Measurements from ENCODE around the gene TRPT1.

GRCh38 chr11:64267207-64267945 lies 41.4 kb upstream of the TRPT1 start:
- no peak for TF ChIP-seq FOSL2 (IDR thresholded peaks at IDR 0.05)
- no peak for TF ChIP-seq FOSL2 (CRISPR knock-in tag; IDR thresholded peaks at IDR 0.05)
- TF ChIP-seq POLR2A (IDR thresholded peaks at IDR 0.05; ENCODE audit: low read length): no peak
- TF ChIP-seq CHD4 (IDR thresholded peaks at IDR 0.05; ENCODE audit: borderline replicate concordance): no peak
- no peak for TF ChIP-seq EP300 (IDR thresholded peaks at IDR 0.05)
- no peak for TF ChIP-seq MYC (IDR thresholded peaks at IDR 0.05; ENCODE audit: borderline replicate concordance, low read length)
- TF ChIP-seq CTCF (IDR thresholded peaks at IDR 0.05): no peak
- no peak for TF ChIP-seq MAX (IDR thresholded peaks at IDR 0.05)
- TF ChIP-seq HOXB13 (CRISPR knock-in tag; IDR thresholded peaks at IDR 0.05; ENCODE audit: low read depth): no peak
- no peak for TF ChIP-seq USF2 (IDR thresholded peaks at IDR 0.05)
- TF ChIP-seq RAD21 (conservative IDR thresholded peaks at IDR 0.05 in 1 of 2, IDR thresholded peaks at IDR 0.05 in 1 of 2): no peak
- TF ChIP-seq ESRRA (IDR thresholded peaks at IDR 0.05; ENCODE audit: borderline replicate concordance, low read length): no peak
- no peak for TF ChIP-seq CHD2 (IDR thresholded peaks at IDR 0.05; ENCODE audit: low read length, partially characterized antibody)
- no peak for TF ChIP-seq NR3C1 (IDR thresholded peaks at IDR 0.05)

All from A549 (cell line).